HG03159 (cell line): ENCODE data around the gene SLC37A2.
"Not testable (repeated sequence)": the region's sequence is repeated elsewhere in the genome, so short reads cannot be mapped to it uniquely, and the experiment has no call there.

Experiments
- ATAC-seq: cut with Tn5 transposase; IDR thresholded peaks from one replicate; pipeline ENCODE4 v1.9.1; 2021; ENCODE audit warnings: mild to moderate bottlenecking, moderate library complexity; ENCODE audit not compliant: unreplicated experiment

Gene SLC37A2

GRCh38 chr11:125062931-125063428 is at the start of gene SLC37A2:
Gene SLC37A2, plus strand, starts transcription at chr11:125063305. Its CDS starts 63 bp downstream, at chr11:125063368.
- peak; percentile 96 for ATAC-seq

- no peak for ATAC-seq
Observed at GRCh38 chr11:125016413-125016812, 46.7 kb upstream of the SLC37A2 start.

GRCh38 chr11:125020342-125020741 is 42.8 kb upstream of the SLC37A2 start:
- ATAC-seq, result no peak

GRCh38 chr11:125022551-125022950 is 40.6 kb upstream of the SLC37A2 start:
- no peak for ATAC-seq

GRCh38 chr11:125025968-125026367 is 37.1 kb upstream of the SLC37A2 start:
- no peak for ATAC-seq

DNA sequence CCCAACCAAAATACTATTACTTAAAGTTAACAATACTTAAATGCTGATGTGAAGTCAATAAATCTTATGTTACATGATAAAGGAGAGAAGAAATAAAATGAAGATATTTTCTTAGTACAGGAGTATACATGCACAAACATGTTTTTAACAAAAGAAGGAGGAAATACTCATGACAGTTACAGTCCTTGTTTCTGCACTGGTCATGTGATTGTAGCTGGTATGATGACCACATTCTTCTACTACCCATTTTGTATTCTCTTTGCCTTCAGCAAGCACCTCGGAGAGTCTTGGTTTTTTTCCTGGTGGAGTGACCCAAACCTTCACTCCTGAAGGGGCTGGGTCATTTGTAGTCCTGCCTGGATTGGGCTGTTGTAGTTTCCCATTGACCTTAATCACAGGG is 33.7 kb upstream of the SLC37A2 start:
- not testable (repeated sequence) for ATAC-seq

GRCh38 chr11:125036933-125037332 is 26.2 kb upstream of the SLC37A2 start:
- ATAC-seq, result no peak

- ATAC-seq, result no peak
Observed at GRCh38 chr11:125049164-125049792, 13.8 kb upstream of the SLC37A2 start.

DNA sequence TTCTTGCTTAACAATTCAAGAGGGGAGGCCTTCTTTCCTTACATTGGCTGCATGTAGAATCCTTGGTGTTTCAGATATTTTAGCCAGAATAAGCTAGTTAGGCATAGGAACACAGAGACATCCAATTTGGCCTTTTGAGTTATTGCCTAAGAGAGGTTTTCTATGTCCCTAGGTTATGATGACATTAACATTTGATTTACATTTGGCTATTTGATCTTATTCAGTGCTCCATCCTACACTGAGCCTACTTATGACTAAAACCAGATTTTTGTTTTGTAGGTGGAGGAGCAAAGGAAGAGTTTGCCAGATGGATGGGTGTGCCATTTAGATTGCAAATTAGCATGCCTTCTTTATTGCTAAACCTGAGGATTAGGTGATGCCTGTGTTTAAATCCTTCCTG is 11.1 kb upstream of the SLC37A2 start:
- ATAC-seq, result no peak

DNA sequence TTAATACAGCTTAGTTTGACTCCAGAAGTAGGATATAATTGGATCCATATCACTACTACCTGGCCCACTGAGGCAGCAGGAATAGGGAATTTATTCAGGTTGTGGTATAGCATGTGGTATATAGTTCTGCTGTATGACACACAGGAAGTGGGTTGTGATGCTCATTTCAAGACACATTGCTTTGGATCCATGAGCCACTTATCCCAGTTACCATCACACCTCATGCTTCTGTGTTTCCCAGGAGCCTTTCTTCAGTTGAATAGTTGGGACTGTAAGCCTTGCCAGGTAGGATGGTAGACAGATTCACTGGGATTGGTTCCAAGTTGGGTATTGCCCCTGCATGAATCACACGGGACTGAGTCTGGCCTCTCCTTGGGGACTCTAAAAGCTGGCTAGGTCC is 9.9 kb upstream of the SLC37A2 start:
- ATAC-seq, result no peak

DNA sequence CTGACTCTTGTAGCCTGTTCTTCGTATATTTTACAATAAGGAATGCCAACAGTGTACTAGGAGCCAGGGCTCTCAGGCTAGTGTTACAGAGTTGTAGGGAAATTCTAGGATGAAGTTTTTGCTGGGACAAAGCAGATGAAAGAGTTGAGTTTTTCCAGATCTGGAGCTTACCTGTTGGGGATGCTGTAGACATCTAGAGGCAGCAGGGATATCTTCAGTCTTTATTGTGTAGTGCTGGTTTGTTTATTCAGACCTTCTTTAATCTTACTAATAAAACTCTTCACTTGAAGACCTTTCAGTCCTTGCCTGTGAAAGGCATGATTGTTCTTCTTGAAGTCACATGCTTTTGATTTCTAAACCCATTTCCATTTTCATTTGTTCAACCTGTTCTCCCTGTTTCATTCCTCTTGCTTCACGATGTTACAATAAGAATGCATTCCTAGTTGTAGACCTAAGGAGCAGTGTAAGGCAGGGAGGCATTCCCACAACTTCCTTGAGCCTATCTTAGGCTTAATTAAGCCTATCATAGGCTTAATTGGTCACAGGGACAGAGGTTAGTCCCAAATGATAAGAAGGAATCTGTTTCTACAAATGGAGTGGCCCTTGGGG is 7.9 kb upstream of the SLC37A2 start:
- no peak for ATAC-seq

DNA sequence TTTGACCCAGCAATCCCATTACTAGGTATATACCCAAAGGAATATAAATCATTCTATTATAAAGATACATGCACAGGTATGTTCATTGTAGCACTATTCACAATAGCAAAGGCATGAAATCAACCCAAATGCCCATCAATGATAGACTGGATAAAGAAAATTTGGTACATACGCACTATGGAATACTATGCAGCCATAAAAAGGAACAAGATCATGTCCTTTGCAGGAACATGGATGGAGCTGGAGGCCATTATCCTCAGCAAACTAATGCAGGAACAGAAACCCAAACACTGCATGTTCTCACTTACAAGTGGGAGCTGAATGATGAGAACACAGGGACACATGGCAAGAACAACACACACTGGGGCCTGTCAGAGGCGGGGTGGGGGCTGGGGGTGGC is 7.0 kb upstream of the SLC37A2 start:
- ATAC-seq, result not testable (repeated sequence)

DNA sequence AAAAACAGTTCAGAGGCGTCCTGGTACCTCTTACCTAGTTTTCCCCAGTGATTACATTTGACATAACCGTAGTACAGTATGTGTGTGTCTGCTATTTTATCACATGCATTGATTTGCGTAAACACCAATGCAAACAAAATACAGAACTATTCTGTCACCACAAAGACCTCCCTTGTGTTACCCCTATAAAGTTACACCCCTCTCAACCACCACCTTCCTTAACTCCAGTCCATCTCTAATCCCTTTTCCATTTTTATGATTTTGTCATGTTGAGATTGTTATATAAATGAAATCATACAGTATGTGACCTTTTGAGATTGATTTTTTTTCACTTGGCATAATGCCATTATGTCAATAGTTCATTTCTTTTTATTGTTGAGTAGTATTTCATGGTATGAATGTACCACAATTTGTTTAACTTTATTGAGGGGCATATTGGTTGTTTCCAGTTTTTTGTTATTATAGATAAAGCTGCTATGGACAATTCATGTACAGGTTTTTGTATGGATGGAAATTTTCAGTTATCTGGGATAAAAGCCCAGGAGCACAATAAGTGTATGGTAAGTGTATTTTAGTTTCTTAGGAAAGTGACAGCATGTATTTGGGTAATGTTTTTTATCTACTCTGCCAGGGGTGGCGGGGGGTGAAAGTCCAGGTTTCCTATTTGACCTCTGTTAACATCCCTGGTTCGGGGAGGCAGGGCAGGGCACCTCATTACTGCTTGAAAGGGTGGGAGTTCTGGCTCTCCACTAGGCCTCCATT is 6.0 kb upstream of the SLC37A2 start:
- ATAC-seq, result no peak

- no peak for ATAC-seq
Observed at GRCh38 chr11:125057693-125058016, 5.5 kb upstream of the SLC37A2 start.

DNA sequence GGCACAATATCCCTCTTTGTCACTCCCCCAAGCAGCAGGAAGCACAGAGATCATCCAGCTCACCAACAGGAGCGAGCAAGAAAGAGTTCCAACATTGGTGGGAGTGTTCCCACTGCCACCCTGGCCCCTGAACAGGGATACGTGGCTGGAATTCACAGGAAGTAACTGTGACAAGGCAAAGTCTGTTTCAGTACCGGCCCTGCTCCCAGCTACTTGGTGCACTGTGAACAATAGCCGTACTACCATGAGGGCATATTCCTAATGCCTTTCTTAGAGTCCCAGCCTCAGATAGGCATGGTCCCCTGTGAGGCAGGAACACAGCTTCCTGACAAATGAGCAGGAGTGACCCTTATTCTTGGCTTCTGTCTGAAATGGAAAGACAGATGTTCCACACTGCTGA is 1.8 kb upstream of the SLC37A2 start:
- ATAC-seq, result no peak

- no peak for ATAC-seq
Observed at GRCh38 chr11:125062218-125062930, 731 bp upstream of the SLC37A2 start.

GRCh38 chr11:125063429-125064043 is 431 bp downstream of the SLC37A2 start:
- ATAC-seq, result peak; percentile 23

DNA sequence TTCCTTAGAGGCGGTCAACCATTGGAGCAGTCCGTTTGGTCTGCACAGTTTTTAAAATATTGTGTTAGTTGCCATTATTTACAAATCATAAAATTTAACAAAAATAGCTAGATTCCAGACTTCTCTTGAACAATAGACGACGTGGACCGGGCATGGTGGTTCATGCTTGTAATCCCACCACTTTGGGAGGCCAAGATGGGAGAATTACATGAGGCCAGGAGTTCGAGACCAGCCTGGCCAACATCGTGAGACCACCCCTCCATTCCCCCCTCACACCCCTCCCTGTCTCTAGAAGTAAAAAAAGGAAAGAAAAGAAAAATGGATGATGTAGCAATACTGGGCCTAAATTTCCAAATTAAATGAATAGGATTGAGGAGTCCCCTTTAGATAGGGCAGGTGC is 965 bp downstream of the SLC37A2 start:
- no peak for ATAC-seq

DNA sequence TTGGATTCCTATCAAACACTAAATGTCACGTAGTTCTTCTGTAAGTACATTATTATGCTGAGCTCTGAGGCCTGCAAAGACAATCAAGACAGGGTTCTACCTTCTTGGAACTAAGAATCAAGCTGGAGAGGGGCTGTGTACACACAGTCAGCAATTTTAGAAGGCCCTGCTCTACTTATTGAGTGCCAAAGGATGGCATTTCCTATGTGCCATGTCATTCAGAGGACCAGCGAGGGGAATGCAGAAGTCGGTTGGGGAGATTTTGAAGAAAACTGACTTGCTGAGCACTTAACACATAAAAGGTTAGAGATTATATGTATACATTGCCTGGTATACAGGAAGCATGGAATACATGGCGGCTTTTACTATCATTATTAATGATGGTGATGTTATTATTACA is 5.3 kb downstream of the SLC37A2 start:
- no peak for ATAC-seq

DNA sequence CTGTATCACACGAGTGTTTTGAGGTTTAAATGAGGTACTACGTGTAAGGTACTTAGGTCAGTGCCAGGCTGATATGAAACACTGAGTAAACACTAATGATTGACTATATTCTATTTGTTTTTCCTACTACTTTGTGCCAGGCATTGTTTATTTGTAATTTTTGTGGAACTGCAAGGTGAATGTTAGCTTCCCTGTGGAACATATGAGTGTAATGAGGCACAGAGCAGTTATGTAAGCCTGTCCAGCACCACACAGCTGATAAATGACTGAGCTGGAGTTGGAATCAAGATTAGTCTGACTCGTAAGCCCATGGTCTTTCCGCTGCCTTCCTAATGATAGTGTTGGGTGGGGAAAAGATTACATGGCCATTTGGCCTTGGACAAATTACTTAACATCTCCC is 5.9 kb downstream of the SLC37A2 start:
- no peak for ATAC-seq

DNA sequence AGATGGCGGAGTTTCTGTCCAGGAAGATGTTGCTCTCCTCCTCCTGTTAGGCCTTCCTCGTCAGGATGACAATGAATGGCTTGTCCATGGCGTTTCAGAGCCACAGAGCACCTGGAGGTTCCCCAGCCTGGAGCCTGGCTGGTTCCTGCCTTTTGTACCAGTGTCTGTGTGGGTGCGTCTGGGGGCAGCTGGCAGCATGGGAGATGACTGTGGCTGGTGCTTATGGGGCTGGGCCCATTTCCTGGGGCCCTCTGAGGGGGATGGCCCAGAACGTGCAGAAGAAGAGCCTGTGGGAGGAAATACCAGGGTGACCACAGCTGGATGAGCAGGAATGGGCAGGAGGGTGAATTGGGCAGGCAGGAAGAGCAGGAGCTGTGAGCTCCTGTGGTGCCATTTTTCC is 6.7 kb downstream of the SLC37A2 start:
- ATAC-seq, result no peak
